Esophagus muscularis mucosa (tissue), 4 donors: ENCODE measurements around the gene CFAP74. TPM values are rescaled to one million over a fixed set of nuclear protein-coding genes. Genes with fewer than 3 reads are reported as not detected.

ENCODE experiments used
- DNase-seq: peaks from one replicate; pipeline ENCODE4 v3.0.0-alpha.2; 2017; ENCODE audit errors: extremely low spot score
- H3K27ac ChIP-seq, 4 donors: fragments of 200-600 bp; sonication (generic); replicated peaks in 1 of 4; 1 replicate in 3 of 4; 2 replicates in 1 of 4; pipeline ENCODE4 v1.5.1; 2016 to 2019; ENCODE audit warnings: mild to moderate bottlenecking in 1 of 4
- H3K27me3 ChIP-seq, 4 donors: fragments of 200-600 bp; sonication (generic); one replicate each; pipeline versions ENCODE4 v1.5.1 to v1.6.0; 2016 to 2019
- H3K36me3 ChIP-seq, 4 donors: fragments of 200-600 bp; sonication (generic); one replicate each; pipeline ENCODE4 v1.5.1; 2016 to 2019
- H3K4me1 ChIP-seq, 4 donors: fragments of 200-600 bp; sonication (generic); one replicate each; pipeline ENCODE4 v1.5.1; 2016 to 2019
- H3K4me3 ChIP-seq, 4 donors: fragments of 200-600 bp; sonication (generic); 1 replicate in 2 of 4; 2 replicates in 2 of 4; pipeline ENCODE4 v1.5.1; 2016 to 2019; ENCODE audit warnings: mild to moderate bottlenecking in 4 of 4, moderate library complexity in 1 of 4
- H3K9me3 ChIP-seq, 4 donors: fragments of 200-600 bp; sonication (generic); 1 replicate in 3 of 4; 2 replicates in 1 of 4; pipeline ENCODE4 v1.5.1; 2016 to 2019
- CTCF ChIP-seq, 3 experiments: fragments of 200-600 bp in 2 of 3; fragments of 450-650 bp in 1 of 3; sonication (generic) in 2 of 3; IDR thresholded peaks; one replicate each; pipeline ENCODE4 v1.5.1; 2017 to 2019; ENCODE audit warnings: antibody characterized with exemption in 3 of 3, mild to moderate bottlenecking in 2 of 3, moderate library complexity in 1 of 3
- EP300 ChIP-seq: sonication (generic); formaldehyde crosslinking; IDR thresholded peaks from one replicate; pipeline ENCODE4 v1.6.1; 2017; ENCODE audit warnings: antibody characterized with exemption
- POLR2A ChIP-seq: fragments of 450-650 bp; IDR thresholded peaks from one replicate; pipeline ENCODE4 v1.6.1; 2017; ENCODE audit warnings: antibody characterized with exemption, moderate library complexity, mild to moderate bottlenecking, low read depth
- POLR2AphosphoS5 ChIP-seq, 2 donors: sonication (generic); formaldehyde crosslinking; IDR thresholded peaks; one replicate each; pipeline ENCODE4 v1.6.1; 2017; ENCODE audit warnings: antibody characterized with exemption in 2 of 2
- WGBS: methylation state at CpG from one replicate; pipeline ENCODE4 v1.1.5; 2018; 5-methylcytosine and 5-hydroxymethylcytosine counted together
- intact Hi-C: fragments of 100-400 bp; cut with DNase I; formaldehyde crosslinking; loops from one replicate; pipeline ENCODE4 v1.15.1; 2023
- total RNA-seq, 4 donors: library from RNA; depleted of rRNA; stranded (reverse); fragments of >200 nt; gene quantifications; one replicate each; pipeline versions ENCODE4 v1.1.0 to v1.2.1, GENCODE V29; 2016

Gene CFAP74
- total RNA-seq, 4 donors from 2014 or later, result not detected

DNA sequence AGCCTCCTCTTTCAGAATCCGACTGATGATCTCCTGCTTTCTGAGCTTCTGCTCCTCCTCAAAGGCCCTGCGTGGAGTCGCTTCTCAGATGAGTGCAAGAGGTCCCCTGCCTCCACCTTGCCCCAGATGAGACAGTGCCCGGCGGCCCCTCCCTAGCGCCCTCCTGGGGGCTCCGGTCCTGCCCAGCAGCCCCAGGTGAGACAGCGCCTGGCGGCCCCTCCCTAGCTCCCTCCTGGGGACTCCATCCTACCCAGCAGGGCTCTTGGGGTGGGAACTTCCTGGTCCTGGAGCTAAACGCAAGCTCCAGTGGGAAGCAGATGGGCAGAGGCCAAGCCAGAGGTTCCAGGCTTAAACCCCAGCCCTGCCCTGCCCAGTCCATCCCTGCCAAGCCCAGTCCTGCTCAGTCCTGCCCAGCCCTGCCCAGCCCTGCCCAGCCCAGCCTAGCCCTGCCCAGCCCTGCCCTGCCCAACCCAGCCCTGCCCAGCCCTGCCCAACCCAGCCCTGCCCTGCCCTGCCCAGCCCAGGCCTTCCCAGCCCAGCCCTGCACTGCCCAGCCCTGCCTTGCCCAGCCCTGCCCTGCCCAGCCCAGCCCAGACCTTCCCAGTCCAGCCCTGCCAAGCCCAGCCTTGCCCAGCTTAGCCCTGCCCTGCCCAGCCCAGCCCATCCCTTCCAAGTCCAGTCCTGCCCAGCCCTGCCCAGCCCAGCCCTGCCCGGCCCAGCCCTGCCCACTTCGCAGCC, 34.6 kb downstream of the CFAP74 start:
- no peaks in the 10 kb centered on the region for H3K36me3 ChIP-seq
- DNase-seq, result no peak
- H3K9me3 ChIP-seq, result no peaks in the 10 kb centered on the region
- no peaks in the 10 kb centered on the region for H3K4me1 ChIP-seq
- no peak overlapping the region for H3K27ac ChIP-seq
- WGBS, result 52% methylated on average over 8 of the region's 12 CpGs
- intact Hi-C loops, result no loop called here
- peaks cover 0 to 86% (median 4%) of the 10 kb centered on the region in 4 donors for H3K27me3 ChIP-seq
- TF ChIP-seq CTCF (IDR thresholded peaks at IDR 0.05), result no peak
- TF ChIP-seq POLR2A, result no peak
- TF ChIP-seq POLR2AphosphoS5 (IDR thresholded peaks at IDR 0.05), result no peak
- TF ChIP-seq EP300, result no peak
- no peak overlapping the region for H3K4me3 ChIP-seq

- DNase-seq, result no peak
- Histone ChIP-seq H3K4me3 (no peak overlapping the region), H3K27me3 (peaks cover 0 to 80% (median 4%) of the 10 kb centered on the region in 4 donors), H3K9me3 (no peaks in the 10 kb centered on the region), H3K27ac (no peak overlapping the region), H3K36me3 (no peaks in the 10 kb centered on the region), H3K4me1 (no peaks in the 10 kb centered on the region)
- WGBS, result 69% methylated on average over 3 of the region's 3 CpGs
- intact Hi-C loops, result no loop called here
- TF ChIP-seq EP300, result no peak
- no peak for TF ChIP-seq POLR2A
- TF ChIP-seq CTCF (IDR thresholded peaks at IDR 0.05), result no peak
- no peak for TF ChIP-seq POLR2AphosphoS5 (IDR thresholded peaks at IDR 0.05)
Observed at GRCh38 chr1:1967879-1968278, 35.7 kb downstream of the CFAP74 start.

- no peak for TF ChIP-seq POLR2AphosphoS5 (IDR thresholded peaks at IDR 0.05)
- no peak for TF ChIP-seq EP300
- TF ChIP-seq POLR2A, result no peak
- peaks cover 0 to 78% (median 4%) of the 10 kb centered on the region in 4 donors for H3K27me3 ChIP-seq
- H3K36me3 ChIP-seq, result no peaks in the 10 kb centered on the region
- 69% methylated on average over 16 of the region's 16 CpGs for WGBS
- no peaks in the 10 kb centered on the region for H3K9me3 ChIP-seq
- no peak overlapping the region for H3K4me3 ChIP-seq
- no peak for DNase-seq
- H3K27ac ChIP-seq, result no peak overlapping the region
- intact Hi-C loops, result no loop called here
- H3K4me1 ChIP-seq, result no peaks in the 10 kb centered on the region
Observed at GRCh38 chr1:1967151-1967550, 36.4 kb downstream of the CFAP74 start.

DNA sequence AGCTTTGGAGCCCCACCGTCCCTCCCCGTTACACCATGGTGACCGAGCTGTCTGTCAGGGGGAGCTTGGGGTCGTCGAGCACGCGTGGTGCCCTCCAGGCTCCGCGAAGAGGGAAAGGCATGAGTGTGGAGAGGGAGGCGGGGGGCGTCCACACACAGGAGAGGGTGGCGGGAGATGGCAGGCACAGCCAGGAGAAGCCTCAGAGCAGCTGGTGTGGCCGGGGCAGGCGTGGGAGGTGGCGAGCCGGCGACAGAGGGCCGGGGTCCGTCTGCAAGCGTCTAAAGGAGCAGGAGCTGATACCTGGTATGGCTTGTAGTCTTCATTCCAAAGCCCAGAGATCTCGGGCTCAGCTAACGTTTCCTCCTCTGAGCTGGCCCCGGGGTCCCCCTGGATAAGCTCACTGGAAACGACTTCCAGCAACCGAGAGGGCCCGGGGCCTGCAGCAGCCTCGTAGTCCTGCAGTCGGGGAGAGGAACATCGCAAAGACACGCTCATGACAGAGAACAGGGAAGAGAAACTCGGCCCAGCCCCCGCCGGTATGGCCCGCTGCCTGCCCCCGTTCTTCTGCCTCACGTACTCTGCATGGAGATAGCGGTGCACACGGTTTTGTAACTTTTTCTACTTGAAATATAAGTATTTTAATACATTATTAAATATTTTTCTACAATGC, 37.4 kb downstream of the CFAP74 start:
- peaks cover 0 to 78% (median 4%) of the 10 kb centered on the region in 4 donors for H3K27me3 ChIP-seq
- H3K9me3 ChIP-seq, result no peaks in the 10 kb centered on the region
- H3K36me3 ChIP-seq, result no peaks in the 10 kb centered on the region
- no peaks in the 10 kb centered on the region for H3K4me1 ChIP-seq
- H3K27ac ChIP-seq, result no peak overlapping the region
- TF ChIP-seq CTCF (IDR thresholded peaks at IDR 0.05) (no peak), EP300 (no peak), POLR2AphosphoS5 (IDR thresholded peaks at IDR 0.05) (no peak), POLR2A (no peak)
- DNase-seq, result no peak
- H3K4me3 ChIP-seq, result no peak overlapping the region
- intact Hi-C loops, result no loop called here
- WGBS, result 55% methylated on average over 37 of the region's 38 CpGs

GRCh38 chr1:1965546-1965945, 38.0 kb downstream of the CFAP74 start:
- Histone ChIP-seq H3K27ac (no peak overlapping the region), H3K9me3 (no peaks in the 10 kb centered on the region), H3K36me3 (no peaks in the 10 kb centered on the region), H3K4me3 (no peak overlapping the region), H3K4me1 (peaks cover 0 to 2% (median 0%) of the 10 kb centered on the region in 4 donors), H3K27me3 (peaks cover 0 to 85% (median 5%) of the 10 kb centered on the region in 4 donors)
- no peak for DNase-seq
- intact Hi-C loops, result no loop called here
- TF ChIP-seq POLR2AphosphoS5 (IDR thresholded peaks at IDR 0.05) (no peak), POLR2A (no peak), EP300 (no peak), CTCF (IDR thresholded peaks at IDR 0.05) (no peak)
- 56% methylated on average over 5 of the region's 10 CpGs for WGBS
